ENCODE results near the gene BACH2.

- TF ChIP-seq CTCF (IDR thresholded peaks at IDR 0.05) (no peak), POLR2A (IDR thresholded peaks at IDR 0.05) (no peak), POLR2AphosphoS5 (IDR thresholded peaks at IDR 0.05) (no peak)
These were observed 137.7 kb downstream of the BACH2 start for GRCh38 chr6:90158936-90159335.
